Neuron (in vitro differentiated cells): Measurements from ENCODE around the gene ATP6V1C2.

Source experiments
- H2AFZ ChIP-seq: one replicate; pipeline ENCODE4 v1.6.1; 2013; ENCODE audit warnings: low read depth, mild to moderate bottlenecking, inconsistent platforms, low read length, moderate library complexity
- H3K27me3 ChIP-seq: one replicate; pipeline ENCODE4 v1.6.1; 2013; ENCODE audit warnings: low read length; ENCODE audit not compliant: insufficient read depth
- H3K36me3 ChIP-seq: one replicate; pipeline ENCODE4 v1.6.1; 2013; ENCODE audit warnings: low read length; ENCODE audit not compliant: insufficient read depth
- H3K4me1 ChIP-seq: one replicate; pipeline ENCODE4 v1.6.1; 2013; ENCODE audit warnings: low read length; ENCODE audit not compliant: insufficient read depth
- H3K4me3 ChIP-seq: 2 replicates; pipeline ENCODE4 v1.5.1; 2013; ENCODE audit warnings: mild to moderate bottlenecking, low read length, moderate library complexity
- H3K9me3 ChIP-seq: one replicate; pipeline ENCODE4 v1.6.1; 2013; ENCODE audit warnings: low read length

ATP6V1C2 gene

GRCh38 chr2:10819714-10820314, 98.4 kb downstream of the ATP6V1C2 start:
- Histone ChIP-seq H3K9me3 (no peaks in the 10 kb centered on the region), H3K27me3 (no peaks in the 10 kb centered on the region), H2AFZ (no peak overlapping the region), H3K4me1 (peaks cover 1% of the 10 kb centered on the region), H3K4me3 (no peak overlapping the region), H3K36me3 (no peaks in the 10 kb centered on the region)

- Histone ChIP-seq H3K4me1 (no peaks in the 10 kb centered on the region), H3K27me3 (no peaks in the 10 kb centered on the region), H3K9me3 (no peaks in the 10 kb centered on the region), H3K36me3 (no peaks in the 10 kb centered on the region), H3K4me3 (no peak overlapping the region), H2AFZ (no peak overlapping the region)
Measured at GRCh38 chr2:10820562-10820961, 99.1 kb downstream of the ATP6V1C2 start.

- no peaks in the 10 kb centered on the region for H3K27me3 ChIP-seq
- no peaks in the 10 kb centered on the region for H3K9me3 ChIP-seq
- no peak overlapping the region for H2AFZ ChIP-seq
- no peak overlapping the region for H3K4me3 ChIP-seq
- H3K36me3 ChIP-seq = no peaks in the 10 kb centered on the region
- H3K4me1 ChIP-seq = no peaks in the 10 kb centered on the region
Measured at GRCh38 chr2:10820978-10821695, 99.7 kb downstream of the ATP6V1C2 start.

- no peak overlapping the region for H3K4me3 ChIP-seq
- no peaks in the 10 kb centered on the region for H3K9me3 ChIP-seq
- no peaks in the 10 kb centered on the region for H3K4me1 ChIP-seq
- no peaks in the 10 kb centered on the region for H3K36me3 ChIP-seq
- H3K27me3 ChIP-seq = peaks cover 10% of the 10 kb centered on the region
- no peak overlapping the region for H2AFZ ChIP-seq
Measured at GRCh38 chr2:10824191-10824590, 102.8 kb downstream of the ATP6V1C2 start.

- no peak overlapping the region for H2AFZ ChIP-seq
- no peaks in the 10 kb centered on the region for H3K9me3 ChIP-seq
- peaks cover 4% of the 10 kb centered on the region for H3K4me1 ChIP-seq
- H3K4me3 ChIP-seq = no peak overlapping the region
- H3K27me3 ChIP-seq = peaks cover 22% of the 10 kb centered on the region
- no peaks in the 10 kb centered on the region for H3K36me3 ChIP-seq
Measured at GRCh38 chr2:10826026-10826425, 104.6 kb downstream of the ATP6V1C2 start.

- H3K27me3 ChIP-seq = peaks cover 22% of the 10 kb centered on the region
- H2AFZ ChIP-seq = no peak overlapping the region
- H3K9me3 ChIP-seq = no peaks in the 10 kb centered on the region
- peaks cover 10% of the 10 kb centered on the region for H3K4me1 ChIP-seq
- no peak overlapping the region for H3K4me3 ChIP-seq
- H3K36me3 ChIP-seq = no peaks in the 10 kb centered on the region
Measured at GRCh38 chr2:10826625-10827024, 105.2 kb downstream of the ATP6V1C2 start.

GRCh38 chr2:10828346-10828745, 106.9 kb downstream of the ATP6V1C2 start:
- Histone ChIP-seq H3K27me3 (peaks cover 22% of the 10 kb centered on the region), H3K4me3 (no peak overlapping the region), H3K36me3 (no peaks in the 10 kb centered on the region)

GRCh38 chr2:10829299-10829698, 107.9 kb downstream of the ATP6V1C2 start:
- no peak overlapping the region for H2AFZ ChIP-seq
- H3K9me3 ChIP-seq = no peaks in the 10 kb centered on the region
- H3K36me3 ChIP-seq = no peaks in the 10 kb centered on the region
- H3K4me1 ChIP-seq = peaks cover 26% of the 10 kb centered on the region
- H3K4me3 ChIP-seq = no peak overlapping the region
- peaks cover 22% of the 10 kb centered on the region for H3K27me3 ChIP-seq

More at GRCh38 chr2:10828346-10828745, 106.9 kb downstream of the ATP6V1C2 start:
- peaks cover 17% of the 10 kb centered on the region for H3K4me1 ChIP-seq
- no peak overlapping the region for H2AFZ ChIP-seq
- no peaks in the 10 kb centered on the region for H3K9me3 ChIP-seq

- no peaks in the 10 kb centered on the region for H3K9me3 ChIP-seq
- peaks cover 22% of the 10 kb centered on the region for H3K27me3 ChIP-seq
- H2AFZ ChIP-seq = no peak overlapping the region
- peaks cover 27% of the 10 kb centered on the region for H3K4me1 ChIP-seq
- H3K36me3 ChIP-seq = no peaks in the 10 kb centered on the region
- H3K4me3 ChIP-seq = no peak overlapping the region
Measured at GRCh38 chr2:10830203-10830602, 108.8 kb downstream of the ATP6V1C2 start.

- Histone ChIP-seq H3K27me3 (peaks cover 22% of the 10 kb centered on the region), H3K9me3 (no peaks in the 10 kb centered on the region), H2AFZ (no peak overlapping the region), H3K4me1 (peaks cover 27% of the 10 kb centered on the region), H3K4me3 (no peak overlapping the region), H3K36me3 (no peaks in the 10 kb centered on the region)
Measured at GRCh38 chr2:10830641-10831399, 109.4 kb downstream of the ATP6V1C2 start.

GRCh38 chr2:10831400-10831985, 110.1 kb downstream of the ATP6V1C2 start:
- Histone ChIP-seq H3K36me3 (no peaks in the 10 kb centered on the region), H3K4me3 (no peak overlapping the region), H3K4me1 (peaks cover 27% of the 10 kb centered on the region), H2AFZ (no peak overlapping the region), H3K9me3 (no peaks in the 10 kb centered on the region), H3K27me3 (peaks cover 22% of the 10 kb centered on the region)

GRCh38 chr2:10832203-10832936, 110.9 kb downstream of the ATP6V1C2 start:
- Histone ChIP-seq H3K9me3 (no peaks in the 10 kb centered on the region), H3K4me1 (peaks cover 27% of the 10 kb centered on the region), H2AFZ (no peak overlapping the region), H3K36me3 (no peaks in the 10 kb centered on the region), H3K4me3 (no peak overlapping the region), H3K27me3 (peaks cover 22% of the 10 kb centered on the region)
